PC-3 (cell line): Measurements from ENCODE around the gene SLC34A3.

ENCODE experiments used
- EZH2phosphoT487 ChIP-seq: fragments of 300-600 bp; sonication (generic); IDR thresholded peaks from 2 replicates; pipeline ENCODE4 v1.6.1; 2018; ENCODE audit warnings: mild to moderate bottlenecking, antibody characterized with exemption, low read length, borderline replicate concordance
- TF ChIP-seq, protein P1 (sequence below): fragments of 300-600 bp; sonication (generic); conservative IDR thresholded peaks from 2 replicates; pipeline ENCODE4 v1.5.1; 2017; ENCODE audit warnings: antibody characterized with exemption, low read depth, mild to moderate bottlenecking, low read length

DNA sequence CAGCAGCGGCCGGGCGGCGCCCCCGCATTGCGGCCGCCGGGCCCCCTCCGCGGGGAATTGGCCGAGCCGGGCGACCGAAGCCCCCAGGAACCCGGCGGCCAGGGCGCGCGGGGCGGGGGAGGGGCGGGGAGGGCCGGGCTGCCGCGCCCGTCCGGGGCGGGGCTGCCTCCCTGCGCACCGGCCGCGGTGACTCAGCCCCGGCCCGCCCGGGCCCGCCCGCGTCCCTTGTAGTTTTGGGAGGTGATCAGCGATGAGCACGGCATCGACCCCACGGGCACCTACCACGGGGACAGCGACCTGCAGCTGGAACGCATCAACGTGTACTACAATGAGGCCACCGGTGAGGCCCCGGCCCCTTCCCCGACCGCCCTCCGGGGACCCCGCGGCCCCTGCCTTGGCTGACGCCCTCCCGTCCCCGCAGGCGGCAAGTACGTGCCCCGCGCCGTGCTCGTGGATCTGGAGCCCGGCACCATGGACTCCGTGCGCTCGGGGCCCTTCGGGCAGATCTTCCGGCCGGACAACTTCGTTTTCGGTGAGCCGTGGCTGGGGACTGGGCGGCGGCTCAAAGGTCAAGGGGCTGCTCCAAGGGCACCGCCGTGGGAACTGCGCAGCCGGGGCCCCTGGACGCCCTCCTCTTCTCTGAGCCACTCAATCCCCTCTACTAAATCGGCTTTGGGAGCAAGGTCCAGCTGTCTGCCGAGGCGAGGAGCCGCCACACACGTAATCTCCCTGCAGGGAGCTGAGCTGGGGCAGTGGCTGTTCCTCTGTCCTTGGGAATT, 11.0 kb downstream of the SLC34A3 start:
- TF ChIP-seq, protein P1, sequence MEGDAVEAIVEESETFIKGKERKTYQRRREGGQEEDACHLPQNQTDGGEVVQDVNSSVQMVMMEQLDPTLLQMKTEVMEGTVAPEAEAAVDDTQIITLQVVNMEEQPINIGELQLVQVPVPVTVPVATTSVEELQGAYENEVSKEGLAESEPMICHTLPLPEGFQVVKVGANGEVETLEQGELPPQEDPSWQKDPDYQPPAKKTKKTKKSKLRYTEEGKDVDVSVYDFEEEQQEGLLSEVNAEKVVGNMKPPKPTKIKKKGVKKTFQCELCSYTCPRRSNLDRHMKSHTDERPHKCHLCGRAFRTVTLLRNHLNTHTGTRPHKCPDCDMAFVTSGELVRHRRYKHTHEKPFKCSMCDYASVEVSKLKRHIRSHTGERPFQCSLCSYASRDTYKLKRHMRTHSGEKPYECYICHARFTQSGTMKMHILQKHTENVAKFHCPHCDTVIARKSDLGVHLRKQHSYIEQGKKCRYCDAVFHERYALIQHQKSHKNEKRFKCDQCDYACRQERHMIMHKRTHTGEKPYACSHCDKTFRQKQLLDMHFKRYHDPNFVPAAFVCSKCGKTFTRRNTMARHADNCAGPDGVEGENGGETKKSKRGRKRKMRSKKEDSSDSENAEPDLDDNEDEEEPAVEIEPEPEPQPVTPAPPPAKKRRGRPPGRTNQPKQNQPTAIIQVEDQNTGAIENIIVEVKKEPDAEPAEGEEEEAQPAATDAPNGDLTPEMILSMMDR, result no peak
- TF ChIP-seq EZH2phosphoT487, result no peak
